Brain microvascular endothelial cell (primary cell): ENCODE data around the gene APBA1.
A peak's percentile ranks its signal among the peaks of the same experiment; 100 is the strongest.

Source experiments
- DNase-seq: peaks from one replicate; pipeline ENCODE4 v3.0.0-alpha.2; 2020
- H3K27ac ChIP-seq: fragments of 250-450 bp; sonication (Bioruptor Pico); 2 replicates; pipeline ENCODE4 v1.5.1; 2020; ENCODE audit warnings: mild to moderate bottlenecking, moderate library complexity
- H3K27me3 ChIP-seq: fragments of 250-450 bp; sonication (Bioruptor Pico); replicated peaks from 2 replicates; pipeline ENCODE4 v1.5.1; 2020; ENCODE audit warnings: mild to moderate bottlenecking
- H3K36me3 ChIP-seq: fragments of 250-450 bp; sonication (Bioruptor Pico); replicated peaks from 2 replicates; pipeline ENCODE4 v1.5.1; 2020; ENCODE audit warnings: mild to moderate bottlenecking
- H3K4me3 ChIP-seq: 2 replicates; pipeline ENCODE4 v1.5.1; 2011; ENCODE audit warnings: low read depth, mild to moderate bottlenecking, control low read depth, low read length, moderate library complexity
- CTCF ChIP-seq: IDR thresholded peaks from 2 replicates; pipeline ENCODE4 v1.5.1; 2011; ENCODE audit warnings: low read depth, mild to moderate bottlenecking, moderate library complexity, low read length, control low read depth, inconsistent platforms; ENCODE audit errors: missing control alignments
- in situ Hi-C: cut with HindIII; loops from 2 replicates; pipeline ENCODE4 v1.10.0; 2017; ENCODE audit warnings: low sequenced_read_pairs, low pct_ligation_motif_present

APBA1 gene

GRCh38 chr9:69389437-69389995 is 282.7 kb downstream of the APBA1 start:
- in situ Hi-C loops: no loop called here
- Histone ChIP-seq H3K27me3 (no peaks in the 10 kb centered on the region), H3K27ac (no peak overlapping the region), H3K4me3 (no peak overlapping the region), H3K36me3 (no peaks in the 10 kb centered on the region)
- no peak for TF ChIP-seq CTCF
- DNase-seq: no peak

GRCh38 chr9:69388596-69388995 is 283.6 kb downstream of the APBA1 start:
- no peak for TF ChIP-seq CTCF
- no peaks in the 10 kb centered on the region for H3K36me3 ChIP-seq
- no peak for DNase-seq
- H3K27ac ChIP-seq: no peak overlapping the region
- H3K4me3 ChIP-seq: no peak overlapping the region
- in situ Hi-C loops: no loop called here
- no peaks in the 10 kb centered on the region for H3K27me3 ChIP-seq

GRCh38 chr9:69386651-69387050 is 285.5 kb downstream of the APBA1 start:
- Histone ChIP-seq H3K27me3 (no peaks in the 10 kb centered on the region), H3K36me3 (no peaks in the 10 kb centered on the region), H3K27ac (no peak overlapping the region), H3K4me3 (no peak overlapping the region)
- DNase-seq: no peak
- TF ChIP-seq CTCF: no peak
- in situ Hi-C loops: no loop called here

- Histone ChIP-seq H3K27ac (no peak overlapping the region), H3K36me3 (no peaks in the 10 kb centered on the region), H3K4me3 (no peak overlapping the region), H3K27me3 (no peaks in the 10 kb centered on the region)
- TF ChIP-seq CTCF: no peak
- no peak for DNase-seq
- in situ Hi-C loops: no loop called here
Measured at GRCh38 chr9:69385581-69386033, 286.6 kb downstream of the APBA1 start.

GRCh38 chr9:69382135-69382534 is 290.0 kb downstream of the APBA1 start:
- Histone ChIP-seq H3K4me3 (no peak overlapping the region), H3K27me3 (no peaks in the 10 kb centered on the region), H3K27ac (no peak overlapping the region), H3K36me3 (no peaks in the 10 kb centered on the region)
- no peak for DNase-seq
- in situ Hi-C loops: no loop called here
- TF ChIP-seq CTCF: no peak

- Histone ChIP-seq H3K4me3 (no peak overlapping the region), H3K27me3 (no peaks in the 10 kb centered on the region), H3K36me3 (no peaks in the 10 kb centered on the region), H3K27ac (no peak overlapping the region)
- no peak for TF ChIP-seq CTCF
- peak; percentile 44 for DNase-seq
- in situ Hi-C loops: no loop called here
Measured at GRCh38 chr9:69380811-69381210, 291.4 kb downstream of the APBA1 start.
